Activated CD8-positive, alpha-beta memory T cell treated with anti-CD3 and anti-CD28 coated beads, Interleukin-2, amount 50 U/mL, for 24 hours (primary cell): ENCODE results near the gene KLHL14.

Experiments used
- DNase-seq: peaks from one replicate; pipeline ENCODE4 v3.0.0-alpha.2; 2020; ENCODE audit errors: extremely low read depth

KLHL14 gene

GRCh38 chr18:32634876-32635431 lies 137.9 kb downstream of the KLHL14 start:
- DNase-seq, result no peak

GRCh38 chr18:32629981-32630700 lies 142.7 kb downstream of the KLHL14 start:
- no peak for DNase-seq

- no peak for DNase-seq
Measured at GRCh38 chr18:32629292-32629691, 143.5 kb downstream of the KLHL14 start.

- no peak for DNase-seq
Measured at GRCh38 chr18:32624182-32624723, 148.6 kb downstream of the KLHL14 start.

GRCh38 chr18:32623563-32623962 lies 149.3 kb downstream of the KLHL14 start:
- no peak for DNase-seq
